ENCODE results near the gene MYO5C.

MYO5C gene

DNA sequence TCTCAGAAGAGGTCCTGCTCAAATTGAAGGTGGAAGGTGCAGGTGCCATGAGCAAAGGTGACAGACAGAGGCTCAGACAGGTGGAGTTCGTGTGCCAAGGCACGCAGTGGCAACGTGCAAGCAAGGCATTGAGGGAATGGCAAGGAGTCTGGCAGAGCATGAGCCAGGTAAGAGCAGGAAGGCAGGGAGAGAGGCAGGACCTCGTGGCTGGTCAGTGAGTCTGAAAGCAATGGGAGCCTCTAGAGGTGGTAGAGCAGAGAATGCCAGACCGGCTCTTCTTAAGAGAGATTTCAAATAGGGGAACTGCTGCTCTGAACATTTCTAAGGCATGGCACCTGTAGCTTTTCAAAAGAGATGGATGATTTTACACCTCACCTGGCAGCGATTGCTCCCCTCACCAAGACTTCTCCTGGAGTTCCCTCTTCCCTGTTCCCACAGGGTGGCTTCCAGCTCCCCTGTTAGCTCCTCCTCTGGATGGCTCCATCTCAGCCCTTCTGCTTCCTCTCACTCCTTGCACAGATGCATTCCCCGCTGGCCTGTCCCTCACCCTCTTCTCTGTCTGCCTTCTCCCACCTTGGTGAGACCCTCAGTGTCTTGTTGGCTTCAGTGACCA is 2.7 kb downstream of the MYO5C start:
- no peak for TF ChIP-seq CTCF (conservative IDR thresholded peaks at IDR 0.05; ENCODE audit: low read depth, low read length)
- H3K4me3 ChIP-seq (ENCODE audit: low read length) = no peak overlapping the region
- no peak for DNase-seq (ENCODE audit: low read depth)

DNA sequence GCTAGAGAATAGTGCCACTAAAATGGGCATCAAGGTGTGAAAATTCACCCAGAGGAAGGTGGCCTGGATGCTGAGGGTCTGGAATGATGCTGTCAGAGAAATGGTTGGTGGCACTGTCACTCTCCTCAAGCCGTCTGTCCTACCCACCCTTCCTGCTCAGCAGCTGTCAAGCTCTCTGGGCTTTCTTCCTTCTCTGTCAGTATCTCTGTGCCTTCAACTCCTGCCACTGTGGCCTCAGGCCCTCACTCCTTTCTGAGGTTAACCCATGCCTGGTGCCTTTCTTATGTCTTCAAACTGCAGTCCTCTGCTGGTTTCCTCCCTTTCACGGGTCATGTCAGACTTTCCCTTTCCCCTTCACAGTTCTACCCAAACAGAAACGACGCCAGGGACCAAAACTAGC is 4.4 kb downstream of the MYO5C start:
- H3K4me3 ChIP-seq (ENCODE audit: low read length) = no peak overlapping the region
- no peak for DNase-seq (ENCODE audit: low read depth)
- no peak for TF ChIP-seq CTCF (conservative IDR thresholded peaks at IDR 0.05; ENCODE audit: low read depth, low read length)

- DNase-seq (ENCODE audit: low read depth) = peak; percentile 73
- no peak overlapping the region for H3K4me3 ChIP-seq (ENCODE audit: low read length)
- no peak for TF ChIP-seq CTCF (conservative IDR thresholded peaks at IDR 0.05; ENCODE audit: low read depth, low read length)
These were observed 4.8 kb downstream of the MYO5C start for GRCh38 chr15:52290800-52291199.

- TF ChIP-seq CTCF (conservative IDR thresholded peaks at IDR 0.05; ENCODE audit: low read depth, low read length) = no peak
- no peak for DNase-seq (ENCODE audit: low read depth)
- H3K4me3 ChIP-seq (ENCODE audit: low read length) = no peak overlapping the region
These were observed 5.3 kb downstream of the MYO5C start for GRCh38 chr15:52290329-52290728.

- TF ChIP-seq CTCF (conservative IDR thresholded peaks at IDR 0.05; ENCODE audit: low read depth, low read length) = no peak
- no peak overlapping the region for H3K4me3 ChIP-seq (ENCODE audit: low read length)
- DNase-seq (ENCODE audit: low read depth) = no peak
These were observed 5.9 kb downstream of the MYO5C start for GRCh38 chr15:52289629-52290081.

GRCh38 chr15:52288986-52289385 is 6.6 kb downstream of the MYO5C start:
- H3K4me3 ChIP-seq (ENCODE audit: low read length) = no peak overlapping the region
- no peak for DNase-seq (ENCODE audit: low read depth)
- TF ChIP-seq CTCF (conservative IDR thresholded peaks at IDR 0.05; ENCODE audit: low read depth, low read length) = no peak

Measured in retinal pigment epithelial cell (primary cell).